Measurements from ENCODE around the gene HS6ST1. TPM values are rescaled to one million over a fixed set of nuclear protein-coding genes. Genes with fewer than 3 reads are reported as not detected.

HS6ST1 gene
- total and polyA plus RNA-seq, 7 experiments from 2014 or later: 1.6 to 14.3 (median 11.3) TPM

- CTCF ChIA-PET: no interaction called here
- POLR2A ChIA-PET: no interaction called here
- DNase-seq: no peak
These were observed 44.2 kb upstream of the HS6ST1 start for GRCh38 chr2:128362889-128363228.

GRCh38 chr2:128362176-128362888, 43.7 kb upstream of the HS6ST1 start:
- no peak overlapping the region for H3K27ac ChIP-seq (ENCODE audit: low read depth, low read length)
- H3K4me3 Mint-ChIP-seq: peak overlapping the region in 1 of 10 donors; percentile 11
- H3K27ac Mint-ChIP-seq: no peak overlapping the region
- no peak for ATAC-seq
- H3K9me3 ChIP-seq (ENCODE audit: control insufficient read depth in 2 of 3, low read length in 3 of 3): no peaks in the 10 kb centered on the region
- peaks cover 0 to 9% (median 0%) of the 10 kb centered on the region in 5 donors for H3K27me3 Mint-ChIP-seq
- no peak overlapping the region for H3K4me3 ChIP-seq (ENCODE audit: low read length)
- no peaks in the 10 kb centered on the region for H3K27me3 ChIP-seq (ENCODE audit: control insufficient read depth in 2 of 2, insufficient read depth in 2 of 2, low read length in 2 of 2)
- ChIA-PET CTCF (no interaction called here), POLR2A (no interaction called here)
- H3K36me3 ChIP-seq (ENCODE audit: control insufficient read depth in 2 of 3, insufficient read depth in 3 of 3, low read length in 3 of 3): no peaks in the 10 kb centered on the region
- H3K9me3 Mint-ChIP-seq: no peaks in the 10 kb centered on the region
- H3K4me1 ChIP-seq (ENCODE audit: control insufficient read depth in 2 of 2, insufficient read depth in 2 of 2, low read length in 2 of 2): no peaks in the 10 kb centered on the region
- H3K36me3 Mint-ChIP-seq: no peaks in the 10 kb centered on the region
- intact Hi-C loops (cut with micrococcal nuclease): no loop called here
- no peak for DNase-seq
- no peaks in the 10 kb centered on the region for H3K4me1 Mint-ChIP-seq

More at GRCh38 chr2:128362889-128363228, 44.2 kb upstream of the HS6ST1 start:
- Mint-ChIP-seq H3K36me3 (no peaks in the 10 kb centered on the region), H3K4me3 (no peak overlapping the region), H3K4me1 (no peaks in the 10 kb centered on the region), H3K27ac (no peak overlapping the region), H3K27me3 (peaks cover 0 to 9% (median 0%) of the 10 kb centered on the region in 5 donors), H3K9me3 (no peaks in the 10 kb centered on the region)
- no peaks in the 10 kb centered on the region for H3K27me3 ChIP-seq (ENCODE audit: control insufficient read depth in 2 of 2, insufficient read depth in 2 of 2, low read length in 2 of 2)
- H3K27ac ChIP-seq (ENCODE audit: low read depth, low read length): no peak overlapping the region
- H3K9me3 ChIP-seq (ENCODE audit: control insufficient read depth in 2 of 3, low read length in 3 of 3): no peaks in the 10 kb centered on the region
- intact Hi-C loops (cut with micrococcal nuclease): no loop called here
- no peaks in the 10 kb centered on the region for H3K36me3 ChIP-seq (ENCODE audit: control insufficient read depth in 2 of 3, insufficient read depth in 3 of 3, low read length in 3 of 3)
- H3K4me1 ChIP-seq (ENCODE audit: control insufficient read depth in 2 of 2, insufficient read depth in 2 of 2, low read length in 2 of 2): no peaks in the 10 kb centered on the region
- no peak overlapping the region for H3K4me3 ChIP-seq (ENCODE audit: low read length)
- ATAC-seq: no peak

- H3K36me3 ChIP-seq (ENCODE audit: control insufficient read depth in 2 of 3, insufficient read depth in 3 of 3, low read length in 3 of 3): no peaks in the 10 kb centered on the region
- no peak overlapping the region for H3K4me3 ChIP-seq (ENCODE audit: low read length)
- H3K27me3 Mint-ChIP-seq: peaks cover 0 to 9% (median 3%) of the 10 kb centered on the region in 5 donors
- ChIA-PET CTCF (no interaction called here), POLR2A (no interaction called here)
- no peak overlapping the region for H3K27ac Mint-ChIP-seq
- H3K9me3 Mint-ChIP-seq: no peaks in the 10 kb centered on the region
- no peak for ATAC-seq
- H3K4me1 ChIP-seq (ENCODE audit: control insufficient read depth in 2 of 2, insufficient read depth in 2 of 2, low read length in 2 of 2): no peaks in the 10 kb centered on the region
- no peaks in the 10 kb centered on the region for H3K27me3 ChIP-seq (ENCODE audit: control insufficient read depth in 2 of 2, insufficient read depth in 2 of 2, low read length in 2 of 2)
- H3K4me1 Mint-ChIP-seq: no peaks in the 10 kb centered on the region
- no peak for DNase-seq
- no peaks in the 10 kb centered on the region for H3K9me3 ChIP-seq (ENCODE audit: control insufficient read depth in 2 of 3, low read length in 3 of 3)
- no peak overlapping the region for H3K27ac ChIP-seq (ENCODE audit: low read depth, low read length)
- intact Hi-C loops (cut with micrococcal nuclease): no loop called here
- H3K4me3 Mint-ChIP-seq: no peak overlapping the region
- H3K36me3 Mint-ChIP-seq: no peaks in the 10 kb centered on the region
These were observed 42.9 kb upstream of the HS6ST1 start for GRCh38 chr2:128361376-128362131.

GRCh38 chr2:128360711-128361110, 42.0 kb upstream of the HS6ST1 start:
- no peak for ATAC-seq
- Mint-ChIP-seq H3K4me1 (no peaks in the 10 kb centered on the region), H3K4me3 (no peak overlapping the region), H3K9me3 (peaks cover 0 to under 1% (median 0%) of the 10 kb centered on the region in 11 donors), H3K27ac (no peak overlapping the region), H3K27me3 (peaks cover 0 to 9% (median 3%) of the 10 kb centered on the region in 5 donors), H3K36me3 (no peaks in the 10 kb centered on the region)
- DNase-seq: no peak
- Histone ChIP-seq H3K4me1 (ENCODE audit: control insufficient read depth in 2 of 2, insufficient read depth in 2 of 2, low read length in 2 of 2) (no peaks in the 10 kb centered on the region), H3K27me3 (ENCODE audit: control insufficient read depth in 2 of 2, insufficient read depth in 2 of 2, low read length in 2 of 2) (no peaks in the 10 kb centered on the region), H3K27ac (ENCODE audit: low read depth, low read length) (no peak overlapping the region), H3K9me3 (ENCODE audit: control insufficient read depth in 2 of 3, low read length in 3 of 3) (no peaks in the 10 kb centered on the region), H3K36me3 (ENCODE audit: control insufficient read depth in 2 of 3, insufficient read depth in 3 of 3, low read length in 3 of 3) (no peaks in the 10 kb centered on the region), H3K4me3 (ENCODE audit: low read length) (no peak overlapping the region)
- intact Hi-C loops (cut with micrococcal nuclease): no loop called here
- ChIA-PET POLR2A (no interaction called here), CTCF (no interaction called here)

GRCh38 chr2:128359841-128360240, 41.2 kb upstream of the HS6ST1 start:
- peaks cover 0 to 9% (median 3%) of the 10 kb centered on the region in 5 donors for H3K27me3 Mint-ChIP-seq
- no peak overlapping the region for H3K4me3 ChIP-seq (ENCODE audit: low read length)
- H3K27ac ChIP-seq (ENCODE audit: low read depth, low read length): no peak overlapping the region
- H3K36me3 ChIP-seq (ENCODE audit: control insufficient read depth in 2 of 3, insufficient read depth in 3 of 3, low read length in 3 of 3): no peaks in the 10 kb centered on the region
- H3K9me3 Mint-ChIP-seq: peaks cover 0 to 6% (median 0%) of the 10 kb centered on the region in 11 donors
- no peaks in the 10 kb centered on the region for H3K9me3 ChIP-seq (ENCODE audit: control insufficient read depth in 2 of 3, low read length in 3 of 3)
- POLR2A ChIA-PET: no interaction called here
- H3K4me3 Mint-ChIP-seq: no peak overlapping the region
- CTCF ChIA-PET: no interaction called here
- H3K36me3 Mint-ChIP-seq: no peaks in the 10 kb centered on the region
- H3K27me3 ChIP-seq (ENCODE audit: control insufficient read depth in 2 of 2, insufficient read depth in 2 of 2, low read length in 2 of 2): no peaks in the 10 kb centered on the region
- H3K27ac Mint-ChIP-seq: no peak overlapping the region
- DNase-seq (no peak), ATAC-seq (no peak)
- H3K4me1 Mint-ChIP-seq: no peaks in the 10 kb centered on the region
- intact Hi-C loops (cut with micrococcal nuclease): no loop called here
- no peaks in the 10 kb centered on the region for H3K4me1 ChIP-seq (ENCODE audit: control insufficient read depth in 2 of 2, insufficient read depth in 2 of 2, low read length in 2 of 2)

- no peak overlapping the region for H3K4me3 Mint-ChIP-seq
- ATAC-seq (no peak), DNase-seq (no peak)
- Histone ChIP-seq H3K27ac (ENCODE audit: low read depth, low read length) (no peak overlapping the region), H3K9me3 (ENCODE audit: control insufficient read depth in 2 of 3, low read length in 3 of 3) (no peaks in the 10 kb centered on the region), H3K36me3 (ENCODE audit: control insufficient read depth in 2 of 3, insufficient read depth in 3 of 3, low read length in 3 of 3) (no peaks in the 10 kb centered on the region), H3K27me3 (ENCODE audit: control insufficient read depth in 2 of 2, insufficient read depth in 2 of 2, low read length in 2 of 2) (no peaks in the 10 kb centered on the region), H3K4me1 (ENCODE audit: control insufficient read depth in 2 of 2, insufficient read depth in 2 of 2, low read length in 2 of 2) (no peaks in the 10 kb centered on the region), H3K4me3 (ENCODE audit: low read length) (no peak overlapping the region)
- peaks cover 0 to 9% (median 3%) of the 10 kb centered on the region in 5 donors for H3K27me3 Mint-ChIP-seq
- H3K9me3 Mint-ChIP-seq: peaks cover 0 to 10% (median 0%) of the 10 kb centered on the region in 11 donors
- H3K4me1 Mint-ChIP-seq: no peaks in the 10 kb centered on the region
- no peak overlapping the region for H3K27ac Mint-ChIP-seq
- H3K36me3 Mint-ChIP-seq: no peaks in the 10 kb centered on the region
- intact Hi-C loops (cut with micrococcal nuclease): no loop called here
- ChIA-PET POLR2A (no interaction called here), CTCF (no interaction called here)
These were observed 40.5 kb upstream of the HS6ST1 start for GRCh38 chr2:128358941-128359731.
